GM23248 (cell line): ENCODE measurements around the gene SEMA3G. TPM values are rescaled to one million over a fixed set of nuclear protein-coding genes. Genes with fewer than 3 reads are reported as not detected.

Experiments
- DNase-seq: peaks from one replicate; pipeline ENCODE4 v3.0.0-alpha.2; 2015
- H2AFZ ChIP-seq: fragments of 200-600 bp; sonication (generic); 2 replicates; pipeline ENCODE4 v1.6.1; 2016; ENCODE audit warnings: antibody characterized with exemption
- H3F3A ChIP-seq: fragments of 200-600 bp; sonication (generic); 2 replicates; pipeline ENCODE4 v1.6.1; 2016; ENCODE audit warnings: mild to moderate bottlenecking, antibody characterized with exemption, mixed run types; ENCODE audit not compliant: insufficient read depth
- H3K27ac ChIP-seq: fragments of 200-600 bp; sonication (generic); 2 replicates; pipeline ENCODE4 v1.5.1; 2016; ENCODE audit warnings: mild to moderate bottlenecking
- H3K27me3 ChIP-seq: fragments of 200-600 bp; sonication (generic); replicated peaks from 2 replicates; pipeline ENCODE4 v1.6.1; 2016; ENCODE audit warnings: mild to moderate bottlenecking; ENCODE audit not compliant: insufficient read depth
- H3K36me3 ChIP-seq: fragments of 200-600 bp; sonication (generic); 2 replicates; pipeline ENCODE4 v1.6.1; 2016; ENCODE audit warnings: low read depth, mild to moderate bottlenecking
- H3K4me1 ChIP-seq: fragments of 200-600 bp; sonication (generic); 2 replicates; pipeline ENCODE4 v1.6.1; 2016; ENCODE audit warnings: mild to moderate bottlenecking; ENCODE audit not compliant: insufficient read depth
- H3K4me2 ChIP-seq: fragments of 200-600 bp; sonication (generic); one replicate; pipeline ENCODE4 v1.6.1; 2016; ENCODE audit warnings: mild to moderate bottlenecking; ENCODE audit not compliant: unreplicated experiment
- H3K4me3 ChIP-seq: fragments of 200-600 bp; sonication (generic); 2 replicates; pipeline ENCODE4 v1.5.1; 2016; ENCODE audit warnings: mild to moderate bottlenecking
- H3K79me2 ChIP-seq: fragments of 200-600 bp; sonication (generic); 2 replicates; pipeline ENCODE4 v1.6.1; 2016; ENCODE audit warnings: mild to moderate bottlenecking; ENCODE audit not compliant: insufficient read depth
- H3K9ac ChIP-seq: fragments of 200-600 bp; sonication (generic); 2 replicates; pipeline ENCODE4 v1.6.1; 2016; ENCODE audit warnings: mild to moderate bottlenecking
- H3K9me2 ChIP-seq: fragments of 200-600 bp; sonication (generic); 2 replicates; pipeline ENCODE4 v1.6.1; 2016; ENCODE audit warnings: mixed run types, mild to moderate bottlenecking, moderate library complexity; ENCODE audit not compliant: insufficient read depth
- H3K9me3 ChIP-seq: fragments of 200-600 bp; sonication (generic); one replicate; pipeline ENCODE4 v1.6.1; 2017; ENCODE audit warnings: low read depth
- H4K20me1 ChIP-seq: fragments of 200-600 bp; sonication (generic); 2 replicates; pipeline ENCODE4 v1.6.0; 2016; ENCODE audit not compliant: insufficient read depth
- EZH2 ChIP-seq: fragments of 200-600 bp; sonication (generic); IDR thresholded peaks from 2 replicates; pipeline ENCODE4 v1.6.1; 2018; ENCODE audit warnings: antibody characterized with exemption, mild to moderate bottlenecking; ENCODE audit not compliant: insufficient read depth, poor library complexity, severe bottlenecking
- EZH2phosphoT487 ChIP-seq: fragments of 200-600 bp; sonication (generic); IDR thresholded peaks from 2 replicates; pipeline ENCODE4 v1.6.1; 2018; ENCODE audit warnings: antibody characterized with exemption, moderate library complexity, mild to moderate bottlenecking, low read depth; ENCODE audit not compliant: insufficient read depth
- WGBS, 2 experiments: methylation state at CpG; one replicate each; pipeline ENCODE4 v1.1.6; 2015 to 2017; ENCODE audit warnings: low lambda C conversion rate in 2 of 2, low coverage in 1 of 2; ENCODE audit errors: missing lambda C conversion rate in 2 of 2; 5-methylcytosine and 5-hydroxymethylcytosine counted together
- in situ Hi-C: fragments of 300-500 bp; cut with MboI; formaldehyde crosslinking; loops from 2 replicates; pipeline ENCODE4 v1.15.0; 2020
- polyA plus RNA-seq: library from polyadenylated mRNA; unstranded; fragments of >200 nt; fragmentation: Nextera tagmentation; extraction: Ambion mirVana; gene quantifications from 2 replicates; pipeline ENCODE4 v1.2.1, GENCODE V29; 2016
- total RNA-seq: library from RNA; depleted of rRNA; stranded (reverse); fragments of >200 nt; shearing (Covaris generic); gene quantifications from 2 replicates; pipeline ENCODE4 v1.2.3, GENCODE V29; 2014

SEMA3G gene
- total and polyA plus RNA-seq, 2 experiments from 2014 or later, result 0.21 TPM; not detected in 1

- Histone ChIP-seq H3F3A (no peaks in the 10 kb centered on the region), H2AFZ (no peak overlapping the region), H3K27ac (no peak overlapping the region), H3K9me3 (no peaks in the 10 kb centered on the region), H3K4me1 (no peaks in the 10 kb centered on the region), H3K9ac (no peak overlapping the region), H3K4me3 (no peak overlapping the region), H4K20me1 (no peaks in the 10 kb centered on the region), H3K4me2 (no peak overlapping the region), H3K9me2 (no peaks in the 10 kb centered on the region), H3K79me2 (no peaks in the 10 kb centered on the region), H3K27me3 (no peaks in the 10 kb centered on the region), H3K36me3 (no peaks in the 10 kb centered on the region)
- DNase-seq, result no peak
- TF ChIP-seq EZH2, result no peak
- TF ChIP-seq EZH2phosphoT487, result no peak
- WGBS, 2 experiments, result 86 to 87% methylated on average over 18 of the region's 18 CpGs
- in situ Hi-C loops, result no loop called here
Measured at GRCh38 chr3:52393131-52393807, 51.6 kb downstream of the SEMA3G start.

GRCh38 chr3:52392216-52392930, 52.5 kb downstream of the SEMA3G start:
- Histone ChIP-seq H3K4me3 (no peak overlapping the region), H3K79me2 (no peaks in the 10 kb centered on the region), H3K27me3 (no peaks in the 10 kb centered on the region), H3K4me2 (no peak overlapping the region), H3K9me3 (no peaks in the 10 kb centered on the region), H4K20me1 (no peaks in the 10 kb centered on the region), H3K4me1 (no peaks in the 10 kb centered on the region), H3K9me2 (no peaks in the 10 kb centered on the region), H3F3A (no peaks in the 10 kb centered on the region), H3K36me3 (no peaks in the 10 kb centered on the region), H3K27ac (no peak overlapping the region), H3K9ac (no peak overlapping the region), H2AFZ (no peak overlapping the region)
- TF ChIP-seq EZH2 (no peak), EZH2phosphoT487 (no peak)
- 90 to 93% methylated on average over 14 of the region's 16 CpGs for WGBS, 2 experiments
- DNase-seq, result no peak
- in situ Hi-C loops, result no loop called here

- H3K36me3 ChIP-seq, result no peaks in the 10 kb centered on the region
- WGBS, 2 experiments, result 90 to 96% methylated on average over 12 of the region's 12 CpGs
- no peak overlapping the region for H3K9ac ChIP-seq
- no peak overlapping the region for H2AFZ ChIP-seq
- H3K27me3 ChIP-seq, result no peaks in the 10 kb centered on the region
- TF ChIP-seq EZH2phosphoT487, result no peak
- no peak for TF ChIP-seq EZH2
- no peak for DNase-seq
- in situ Hi-C loops, result no loop called here
- no peaks in the 10 kb centered on the region for H3K9me2 ChIP-seq
- no peak overlapping the region for H3K27ac ChIP-seq
- H3K4me1 ChIP-seq, result no peaks in the 10 kb centered on the region
- no peaks in the 10 kb centered on the region for H3K79me2 ChIP-seq
- no peaks in the 10 kb centered on the region for H3F3A ChIP-seq
- H3K4me3 ChIP-seq, result no peak overlapping the region
- H3K4me2 ChIP-seq, result no peak overlapping the region
- no peaks in the 10 kb centered on the region for H4K20me1 ChIP-seq
- no peaks in the 10 kb centered on the region for H3K9me3 ChIP-seq
Measured at GRCh38 chr3:52391096-52391495, 53.8 kb downstream of the SEMA3G start.

GRCh38 chr3:52388933-52389332, 56.0 kb downstream of the SEMA3G start:
- in situ Hi-C loops, result no loop called here
- Histone ChIP-seq H3K27ac (no peak overlapping the region), H4K20me1 (no peaks in the 10 kb centered on the region), H3K9ac (no peak overlapping the region), H3K4me2 (no peak overlapping the region), H3K4me1 (no peaks in the 10 kb centered on the region), H3K9me2 (no peaks in the 10 kb centered on the region), H3K36me3 (no peaks in the 10 kb centered on the region), H2AFZ (no peak overlapping the region), H3F3A (no peaks in the 10 kb centered on the region), H3K4me3 (no peak overlapping the region), H3K9me3 (no peaks in the 10 kb centered on the region), H3K27me3 (no peaks in the 10 kb centered on the region), H3K79me2 (no peaks in the 10 kb centered on the region)
- TF ChIP-seq EZH2phosphoT487 (no peak), EZH2 (no peak)
- 81 to 84% methylated on average over 9 of the region's 9 CpGs for WGBS, 2 experiments
- DNase-seq, result no peak
